HUES48 (cell line): ENCODE results near the gene ARID3C.

Source experiments
- H3K27ac ChIP-seq: one replicate; pipeline ENCODE4 v1.7.0; 2013; ENCODE audit warnings: low read depth, low read length, inconsistent platforms
- H3K27me3 ChIP-seq: 2 replicates; pipeline ENCODE4 v1.6.1; 2013; ENCODE audit warnings: mild to moderate bottlenecking, low read length; ENCODE audit not compliant: control insufficient read depth, insufficient read depth
- H3K36me3 ChIP-seq: 2 replicates; pipeline ENCODE4 v1.6.1; 2013; ENCODE audit warnings: low read length; ENCODE audit not compliant: control insufficient read depth, insufficient read depth
- H3K4me1 ChIP-seq: 2 replicates; pipeline ENCODE4 v1.6.1; 2013; ENCODE audit warnings: mild to moderate bottlenecking, low read length; ENCODE audit not compliant: control insufficient read depth, insufficient read depth
- H3K4me3 ChIP-seq: 2 replicates; pipeline ENCODE4 v1.5.1; 2013; ENCODE audit warnings: mild to moderate bottlenecking, low read depth, low read length
- H3K9ac ChIP-seq: 2 replicates; pipeline ENCODE4 v1.6.1; 2013; ENCODE audit warnings: mild to moderate bottlenecking, low read depth, low read length, moderate library complexity
- H3K9me3 ChIP-seq: 2 replicates; pipeline ENCODE4 v1.6.1; 2013; ENCODE audit warnings: low read length; ENCODE audit not compliant: control insufficient read depth, insufficient read depth

The ARID3C gene

DNA sequence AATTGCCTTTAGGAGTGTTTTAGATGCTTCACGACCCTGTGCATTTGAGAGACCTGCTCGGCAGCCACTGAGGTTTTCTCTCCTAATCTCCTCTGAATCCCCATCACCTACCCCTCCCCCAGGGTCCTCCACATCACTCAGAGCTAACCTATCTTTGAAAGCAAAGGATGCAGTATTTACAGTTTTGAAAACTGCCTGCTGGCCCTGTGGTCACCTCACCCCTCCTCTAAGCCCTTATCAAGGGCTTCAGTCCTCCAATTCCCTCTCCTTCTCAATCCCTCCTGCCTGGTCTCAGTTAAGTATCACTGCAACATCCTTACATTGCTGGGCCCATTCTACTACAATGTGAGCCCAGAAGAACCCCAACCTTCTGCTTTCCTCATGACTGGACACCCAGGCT lies 21.5 kb downstream of the ARID3C start:
- H3K9ac ChIP-seq, result no peak overlapping the region
- peaks cover 4% of the 10 kb centered on the region; the same call in 1 of the 2 replicates for H3K27me3 ChIP-seq
- peaks cover 8% of the 10 kb centered on the region; the same call in 1 of the 2 replicates for H3K4me1 ChIP-seq
- no peak overlapping the region for H3K4me3 ChIP-seq
- no peaks in the 10 kb centered on the region for H3K9me3 ChIP-seq
- no peak overlapping the region for H3K27ac ChIP-seq
- no peaks in the 10 kb centered on the region for H3K36me3 ChIP-seq

DNA sequence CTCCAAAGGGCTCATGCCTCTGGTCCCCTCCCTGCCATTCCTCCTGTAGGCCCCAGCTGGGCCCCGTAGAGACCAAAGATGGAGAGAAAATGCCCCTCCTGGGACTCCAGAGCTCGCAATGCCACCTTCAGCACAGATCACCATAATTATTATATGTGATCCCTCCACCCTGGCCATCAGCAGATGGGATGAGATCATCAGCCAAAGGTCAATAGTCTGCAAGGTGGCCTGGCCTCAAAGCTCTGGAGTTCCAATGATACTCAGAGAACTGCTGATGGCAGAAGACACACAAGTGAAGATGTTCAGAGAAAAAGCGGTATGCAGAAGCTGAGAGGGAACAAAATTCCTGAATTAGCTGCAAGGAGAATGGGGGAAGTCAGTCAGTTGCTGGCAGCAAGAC lies 22.0 kb downstream of the ARID3C start:
- no peak overlapping the region for H3K4me3 ChIP-seq
- H3K36me3 ChIP-seq, result no peaks in the 10 kb centered on the region
- peaks cover 11% of the 10 kb centered on the region; the same call in 1 of the 2 replicates for H3K4me1 ChIP-seq
- H3K9ac ChIP-seq, result no peak overlapping the region
- H3K27ac ChIP-seq, result no peak overlapping the region
- H3K9me3 ChIP-seq, result no peaks in the 10 kb centered on the region
- H3K27me3 ChIP-seq, result peaks cover 4% of the 10 kb centered on the region; the same call in 1 of the 2 replicates

DNA sequence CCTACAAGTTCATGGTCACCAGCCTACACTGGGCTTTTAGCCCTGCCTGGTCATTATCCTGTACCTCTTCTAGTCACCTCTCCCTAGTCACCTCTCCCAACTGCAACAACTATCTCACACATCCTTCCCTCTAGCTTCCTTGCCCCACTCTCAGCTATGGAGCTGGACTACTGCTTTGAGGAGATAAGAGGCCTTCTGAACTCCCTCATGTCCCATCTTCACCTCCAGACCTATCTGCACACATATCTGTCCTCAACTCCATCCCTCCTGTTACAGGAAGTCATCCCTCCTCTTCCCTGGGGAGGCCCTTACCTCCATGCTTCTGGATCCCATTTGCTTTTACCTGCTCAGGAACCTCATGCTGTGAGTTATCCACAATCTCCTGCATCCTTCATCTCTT lies 22.7 kb downstream of the ARID3C start:
- peaks cover 4% of the 10 kb centered on the region; the same call in 1 of the 2 replicates for H3K27me3 ChIP-seq
- H3K9me3 ChIP-seq, result no peaks in the 10 kb centered on the region
- no peaks in the 10 kb centered on the region for H3K36me3 ChIP-seq
- peaks cover 11% of the 10 kb centered on the region; the same call in 1 of the 2 replicates for H3K4me1 ChIP-seq
- no peak overlapping the region for H3K27ac ChIP-seq
- no peak overlapping the region for H3K4me3 ChIP-seq
- no peak overlapping the region for H3K9ac ChIP-seq

GRCh38 chr9:34603610-34604231 lies 25.1 kb downstream of the ARID3C start:
- Histone ChIP-seq H3K4me3 (no peak overlapping the region), H3K36me3 (no peaks in the 10 kb centered on the region), H3K27me3 (peaks cover 4% of the 10 kb centered on the region; the same call in 1 of the 2 replicates), H3K4me1 (peaks cover 9% of the 10 kb centered on the region; the same call in 1 of the 2 replicates), H3K9me3 (no peaks in the 10 kb centered on the region), H3K27ac (no peak overlapping the region), H3K9ac (no peak overlapping the region)

DNA sequence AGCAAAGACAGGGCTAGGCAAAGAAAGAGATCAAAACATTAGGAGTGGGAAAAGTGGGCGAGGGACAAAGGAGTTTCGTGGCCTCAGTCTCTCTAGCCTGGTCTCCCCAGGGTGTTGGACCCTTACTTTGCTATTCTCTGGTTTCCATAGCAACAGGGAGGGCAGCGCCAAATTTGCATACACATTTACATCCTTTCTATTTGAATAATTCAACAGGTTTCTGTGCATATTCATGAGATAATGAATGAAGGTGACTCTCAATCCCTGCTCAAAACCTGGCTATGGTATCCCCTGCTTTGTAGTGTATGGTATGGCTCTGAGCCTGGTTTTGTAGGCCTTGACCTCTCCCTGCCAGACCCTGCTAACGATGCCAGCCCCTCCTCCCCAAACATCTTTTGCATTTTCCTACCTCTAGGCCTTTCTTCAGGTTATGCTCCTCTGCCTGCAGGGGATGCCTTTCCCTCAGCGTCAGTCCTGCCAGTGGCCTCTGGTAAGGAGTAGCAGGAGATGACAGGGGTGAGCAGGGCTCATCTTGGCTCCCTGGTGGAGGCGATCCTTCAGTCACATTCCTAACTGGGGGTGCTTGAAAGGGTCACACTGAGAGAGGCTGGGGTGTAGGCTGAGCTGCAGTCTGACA lies 26.8 kb downstream of the ARID3C start:
- Histone ChIP-seq H3K9ac (no peak overlapping the region), H3K36me3 (no peaks in the 10 kb centered on the region), H3K4me3 (no peak overlapping the region), H3K27me3 (peaks cover 4% of the 10 kb centered on the region; the same call in 1 of the 2 replicates), H3K9me3 (no peaks in the 10 kb centered on the region), H3K4me1 (peaks cover 9% of the 10 kb centered on the region; the same call in 1 of the 2 replicates), H3K27ac (no peak overlapping the region)

DNA sequence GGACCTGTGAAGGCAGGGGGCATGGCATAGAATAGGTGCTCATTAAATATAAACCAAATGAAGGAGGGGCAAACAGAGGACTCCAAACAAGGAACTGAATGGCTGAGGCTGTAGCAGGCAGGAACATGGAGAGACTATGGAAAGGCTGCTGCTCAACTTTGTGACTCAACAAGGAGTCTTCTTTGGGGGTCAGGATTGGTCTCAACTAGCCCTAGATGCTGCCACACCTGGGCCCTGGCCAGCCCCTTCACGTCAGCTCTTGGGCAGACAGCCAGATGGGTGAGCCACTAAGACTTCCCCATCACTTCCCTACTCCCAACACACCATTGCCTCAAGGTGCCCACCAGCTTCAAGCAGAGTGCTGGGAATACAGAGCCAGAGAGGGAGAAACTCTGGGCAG lies 28.0 kb downstream of the ARID3C start:
- Histone ChIP-seq H3K36me3 (no peaks in the 10 kb centered on the region), H3K4me1 (peaks cover 9% of the 10 kb centered on the region; the same call in 1 of the 2 replicates), H3K4me3 (no peak overlapping the region), H3K27me3 (peaks cover 4% of the 10 kb centered on the region; the same call in 1 of the 2 replicates), H3K27ac (no peak overlapping the region), H3K9me3 (no peaks in the 10 kb centered on the region), H3K9ac (no peak overlapping the region)

DNA sequence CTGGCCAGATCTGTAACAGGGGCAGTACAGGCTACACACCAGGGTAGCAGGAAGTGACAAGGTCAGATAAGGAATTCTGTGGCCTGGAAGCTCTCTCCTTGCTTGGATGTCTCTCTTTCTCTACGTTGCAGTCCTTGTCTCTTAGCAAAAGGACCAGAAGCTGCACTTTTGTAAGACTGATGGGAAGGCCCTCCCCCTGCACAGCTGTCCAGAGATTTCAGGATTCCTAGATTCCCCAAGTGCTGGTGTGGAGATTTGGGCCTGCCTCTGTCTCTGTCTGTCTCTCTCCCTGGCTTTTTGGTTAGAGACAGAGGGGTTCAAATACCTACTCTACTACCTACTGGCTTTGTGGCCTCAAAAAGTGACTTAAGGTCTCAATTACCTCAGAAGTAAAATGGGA lies 29.3 kb downstream of the ARID3C start:
- Histone ChIP-seq H3K9me3 (no peaks in the 10 kb centered on the region), H3K4me1 (peaks cover 9% of the 10 kb centered on the region; the same call in 1 of the 2 replicates), H3K27me3 (peaks cover 8% of the 10 kb centered on the region), H3K36me3 (no peaks in the 10 kb centered on the region), H3K9ac (no peak overlapping the region), H3K4me3 (no peak overlapping the region), H3K27ac (no peak overlapping the region)

GRCh38 chr9:34594177-34594576 lies 34.7 kb downstream of the ARID3C start:
- H3K9me3 ChIP-seq, result no peaks in the 10 kb centered on the region
- H3K4me1 ChIP-seq, result peaks cover 7% of the 10 kb centered on the region
- H3K4me3 ChIP-seq, result no peak overlapping the region
- H3K36me3 ChIP-seq, result no peaks in the 10 kb centered on the region
- no peak overlapping the region for H3K27ac ChIP-seq
- H3K27me3 ChIP-seq, result peaks cover 61% of the 10 kb centered on the region
- no peak overlapping the region for H3K9ac ChIP-seq

DNA sequence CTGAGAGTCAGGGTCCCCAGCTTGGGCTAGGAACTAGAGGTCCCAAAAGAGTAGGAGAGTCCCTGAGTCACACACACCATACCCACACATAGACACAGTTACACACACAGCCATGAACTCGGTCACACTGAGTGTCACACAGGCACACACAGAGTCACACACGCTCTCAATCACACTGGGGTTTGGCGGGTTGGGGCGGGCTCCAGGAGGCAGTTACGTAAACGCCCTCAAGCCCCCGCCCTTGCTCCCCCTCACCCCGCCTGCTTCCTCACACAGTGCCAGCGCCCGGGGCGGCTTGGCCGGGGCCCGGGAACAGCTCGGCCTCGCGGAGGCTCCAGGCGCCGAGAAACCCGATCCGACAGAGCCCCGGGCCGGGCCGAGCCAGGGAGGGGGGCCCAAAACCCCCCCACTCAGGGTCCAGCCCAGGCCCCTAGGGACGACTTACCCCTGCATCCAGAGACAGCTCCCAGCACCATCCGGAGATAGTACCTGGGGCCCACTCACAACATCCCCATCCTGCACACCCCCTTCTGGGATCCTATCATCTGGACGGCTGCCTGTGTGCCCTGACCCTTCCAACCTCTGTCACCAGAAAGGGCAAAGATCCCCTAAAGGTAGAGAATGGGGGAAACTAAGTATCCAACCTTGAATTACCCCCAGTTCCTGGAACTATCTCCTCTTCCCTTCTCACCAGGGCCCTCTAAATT lies 35.8 kb downstream of the ARID3C start:
- Histone ChIP-seq H3K4me3 (peak overlapping the region; percentile 35; the same call in 1 of the 2 replicates), H3K27ac (no peak overlapping the region), H3K9me3 (no peaks in the 10 kb centered on the region), H3K4me1 (peaks cover 7% of the 10 kb centered on the region), H3K9ac (no peak overlapping the region), H3K27me3 (peaks cover 73% of the 10 kb centered on the region), H3K36me3 (no peaks in the 10 kb centered on the region)

- Histone ChIP-seq H3K9ac (no peak overlapping the region), H3K4me3 (no peak overlapping the region), H3K27me3 (peaks cover 81% of the 10 kb centered on the region), H3K27ac (no peak overlapping the region), H3K36me3 (no peaks in the 10 kb centered on the region), H3K9me3 (no peaks in the 10 kb centered on the region), H3K4me1 (peaks cover 7% of the 10 kb centered on the region)
Measured at GRCh38 chr9:34591917-34592866, 36.7 kb downstream of the ARID3C start.
